ENCODE measurements around the gene MYLIP.

DNA sequence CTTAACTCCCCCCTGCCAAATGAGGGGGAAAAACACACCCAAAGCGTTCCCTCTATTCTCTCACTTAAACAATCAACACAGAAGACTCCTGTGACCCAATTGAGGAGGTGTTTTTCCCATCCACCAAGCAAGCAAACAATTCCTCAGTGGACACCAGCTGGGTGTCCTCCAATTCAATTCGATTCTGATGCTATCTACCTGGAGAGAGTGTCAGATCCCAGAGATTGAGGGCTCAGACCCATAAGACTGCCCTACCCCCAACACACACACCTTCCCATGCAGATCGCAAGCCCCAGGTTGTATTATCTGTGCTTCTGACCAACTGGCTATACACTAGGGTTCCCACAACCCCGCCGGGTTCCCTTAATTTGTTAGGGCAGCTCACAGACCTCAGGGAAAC lies 36.8 kb downstream of the MYLIP start:
- no peak for TF ChIP-seq POLR2AphosphoS5 (IDR thresholded peaks at IDR 0.05)
- TF ChIP-seq, protein P1, sequence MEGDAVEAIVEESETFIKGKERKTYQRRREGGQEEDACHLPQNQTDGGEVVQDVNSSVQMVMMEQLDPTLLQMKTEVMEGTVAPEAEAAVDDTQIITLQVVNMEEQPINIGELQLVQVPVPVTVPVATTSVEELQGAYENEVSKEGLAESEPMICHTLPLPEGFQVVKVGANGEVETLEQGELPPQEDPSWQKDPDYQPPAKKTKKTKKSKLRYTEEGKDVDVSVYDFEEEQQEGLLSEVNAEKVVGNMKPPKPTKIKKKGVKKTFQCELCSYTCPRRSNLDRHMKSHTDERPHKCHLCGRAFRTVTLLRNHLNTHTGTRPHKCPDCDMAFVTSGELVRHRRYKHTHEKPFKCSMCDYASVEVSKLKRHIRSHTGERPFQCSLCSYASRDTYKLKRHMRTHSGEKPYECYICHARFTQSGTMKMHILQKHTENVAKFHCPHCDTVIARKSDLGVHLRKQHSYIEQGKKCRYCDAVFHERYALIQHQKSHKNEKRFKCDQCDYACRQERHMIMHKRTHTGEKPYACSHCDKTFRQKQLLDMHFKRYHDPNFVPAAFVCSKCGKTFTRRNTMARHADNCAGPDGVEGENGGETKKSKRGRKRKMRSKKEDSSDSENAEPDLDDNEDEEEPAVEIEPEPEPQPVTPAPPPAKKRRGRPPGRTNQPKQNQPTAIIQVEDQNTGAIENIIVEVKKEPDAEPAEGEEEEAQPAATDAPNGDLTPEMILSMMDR (IDR thresholded peaks at IDR 0.05): no peak
- no peak for TF ChIP-seq POLR2A (IDR thresholded peaks at IDR 0.05)
